Measurements from ENCODE around the gene FGD4.

DNA sequence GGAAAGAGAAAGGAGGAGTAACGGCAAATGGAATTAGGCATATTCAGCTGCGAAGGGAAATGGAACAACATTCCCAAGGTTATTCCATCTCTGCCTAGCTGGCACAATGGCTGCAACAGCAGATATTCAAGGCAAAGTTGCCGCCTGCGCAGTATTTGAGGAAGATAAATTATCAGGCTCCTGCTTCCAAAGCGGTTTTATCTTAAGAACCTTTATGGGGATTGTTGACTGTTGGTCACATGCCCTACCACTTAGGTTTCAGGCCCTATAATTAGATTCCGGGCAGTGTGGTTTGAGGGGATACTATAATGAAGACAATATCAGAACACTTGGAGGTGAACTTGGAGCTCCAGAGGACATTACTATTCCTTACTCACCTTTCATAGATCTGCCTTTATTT, 99.7 kb downstream of the FGD4 start:
- no peak for TF ChIP-seq CTCF (IDR thresholded peaks at IDR 0.05; ENCODE audit: insufficient read depth, low read length)
- no peak for TF ChIP-seq GABPA (IDR thresholded peaks at IDR 0.05; ENCODE audit: low read depth)
- TF ChIP-seq, protein P1, sequence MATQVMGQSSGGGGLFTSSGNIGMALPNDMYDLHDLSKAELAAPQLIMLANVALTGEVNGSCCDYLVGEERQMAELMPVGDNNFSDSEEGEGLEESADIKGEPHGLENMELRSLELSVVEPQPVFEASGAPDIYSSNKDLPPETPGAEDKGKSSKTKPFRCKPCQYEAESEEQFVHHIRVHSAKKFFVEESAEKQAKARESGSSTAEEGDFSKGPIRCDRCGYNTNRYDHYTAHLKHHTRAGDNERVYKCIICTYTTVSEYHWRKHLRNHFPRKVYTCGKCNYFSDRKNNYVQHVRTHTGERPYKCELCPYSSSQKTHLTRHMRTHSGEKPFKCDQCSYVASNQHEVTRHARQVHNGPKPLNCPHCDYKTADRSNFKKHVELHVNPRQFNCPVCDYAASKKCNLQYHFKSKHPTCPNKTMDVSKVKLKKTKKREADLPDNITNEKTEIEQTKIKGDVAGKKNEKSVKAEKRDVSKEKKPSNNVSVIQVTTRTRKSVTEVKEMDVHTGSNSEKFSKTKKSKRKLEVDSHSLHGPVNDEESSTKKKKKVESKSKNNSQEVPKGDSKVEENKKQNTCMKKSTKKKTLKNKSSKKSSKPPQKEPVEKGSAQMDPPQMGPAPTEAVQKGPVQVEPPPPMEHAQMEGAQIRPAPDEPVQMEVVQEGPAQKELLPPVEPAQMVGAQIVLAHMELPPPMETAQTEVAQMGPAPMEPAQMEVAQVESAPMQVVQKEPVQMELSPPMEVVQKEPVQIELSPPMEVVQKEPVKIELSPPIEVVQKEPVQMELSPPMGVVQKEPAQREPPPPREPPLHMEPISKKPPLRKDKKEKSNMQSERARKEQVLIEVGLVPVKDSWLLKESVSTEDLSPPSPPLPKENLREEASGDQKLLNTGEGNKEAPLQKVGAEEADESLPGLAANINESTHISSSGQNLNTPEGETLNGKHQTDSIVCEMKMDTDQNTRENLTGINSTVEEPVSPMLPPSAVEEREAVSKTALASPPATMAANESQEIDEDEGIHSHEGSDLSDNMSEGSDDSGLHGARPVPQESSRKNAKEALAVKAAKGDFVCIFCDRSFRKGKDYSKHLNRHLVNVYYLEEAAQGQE (IDR thresholded peaks at IDR 0.05; ENCODE audit: insufficient replicate concordance, low read depth): no peak
- TF ChIP-seq POLR2AphosphoS5 (IDR thresholded peaks at IDR 0.05; ENCODE audit: low read depth): no peak

Data from HL-60 (cell line).